GM19324 (cell line): ENCODE results near the gene TRMT1L.
"Not testable (repeated sequence)": the region's sequence is repeated elsewhere in the genome, so short reads cannot be mapped to it uniquely, and the experiment has no call there.

Experiments used
- ATAC-seq: cut with Tn5 transposase; IDR thresholded peaks from one replicate; pipeline ENCODE4 v1.9.1; 2021; ENCODE audit warnings: mild to moderate bottlenecking, moderate library complexity; ENCODE audit not compliant: unreplicated experiment, low FRiP score

TRMT1L gene, protein sequence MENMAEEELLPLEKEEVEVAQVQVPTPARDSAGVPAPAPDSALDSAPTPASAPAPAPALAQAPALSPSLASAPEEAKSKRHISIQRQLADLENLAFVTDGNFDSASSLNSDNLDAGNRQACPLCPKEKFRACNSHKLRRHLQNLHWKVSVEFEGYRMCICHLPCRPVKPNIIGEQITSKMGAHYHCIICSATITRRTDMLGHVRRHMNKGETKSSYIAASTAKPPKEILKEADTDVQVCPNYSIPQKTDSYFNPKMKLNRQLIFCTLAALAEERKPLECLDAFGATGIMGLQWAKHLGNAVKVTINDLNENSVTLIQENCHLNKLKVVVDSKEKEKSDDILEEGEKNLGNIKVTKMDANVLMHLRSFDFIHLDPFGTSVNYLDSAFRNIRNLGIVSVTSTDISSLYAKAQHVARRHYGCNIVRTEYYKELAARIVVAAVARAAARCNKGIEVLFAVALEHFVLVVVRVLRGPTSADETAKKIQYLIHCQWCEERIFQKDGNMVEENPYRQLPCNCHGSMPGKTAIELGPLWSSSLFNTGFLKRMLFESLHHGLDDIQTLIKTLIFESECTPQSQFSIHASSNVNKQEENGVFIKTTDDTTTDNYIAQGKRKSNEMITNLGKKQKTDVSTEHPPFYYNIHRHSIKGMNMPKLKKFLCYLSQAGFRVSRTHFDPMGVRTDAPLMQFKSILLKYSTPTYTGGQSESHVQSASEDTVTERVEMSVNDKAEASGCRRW

DNA sequence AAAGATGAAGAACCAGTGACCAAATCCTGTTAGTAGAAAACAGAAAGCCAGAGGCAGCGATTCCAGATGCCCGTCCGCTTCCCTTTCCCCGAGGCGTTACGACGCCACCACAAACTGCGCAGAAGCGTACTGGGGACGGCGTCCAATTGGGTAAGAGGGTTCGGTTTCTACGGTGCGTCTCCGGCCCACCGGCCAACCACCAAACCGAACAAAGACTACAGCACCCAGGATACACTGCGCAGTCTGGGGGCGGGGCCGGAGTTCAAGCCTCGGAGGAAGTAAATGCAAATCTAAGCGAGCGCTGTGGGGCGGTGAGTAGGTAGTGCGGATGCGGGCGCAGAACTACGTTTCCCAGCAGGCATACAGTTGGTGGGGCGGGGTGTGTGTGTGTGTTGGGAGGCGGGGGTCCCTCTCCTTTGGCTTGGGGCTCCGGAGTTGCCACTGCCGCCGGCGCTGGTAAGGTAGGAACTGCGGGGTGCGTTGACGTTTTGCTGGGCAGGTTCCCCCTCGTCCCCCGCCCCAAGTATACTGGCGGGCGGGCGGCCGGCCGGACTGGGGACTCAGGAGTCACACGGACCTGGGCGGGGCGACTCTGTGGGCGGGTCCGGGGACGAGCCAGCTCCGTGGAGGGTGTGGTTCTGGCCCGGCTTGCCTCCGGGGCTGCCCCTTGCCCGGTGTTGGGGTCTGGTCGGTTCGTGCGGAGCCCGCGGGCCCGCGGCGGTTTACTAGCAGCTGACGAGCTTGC lies at the start of gene TRMT1L, which contains the start of gene SWT1:
Gene TRMT1L, minus strand, starts transcription at position 100 of the 745 bp plus-strand sequence. CDS start 241 bp downstream, outside the sequence.
Gene SWT1, plus strand, starts transcription at position 314 of the 745 bp plus-strand sequence. CDS start 3,675 bp downstream, outside the sequence.
- peak; percentile 96 for ATAC-seq

DNA sequence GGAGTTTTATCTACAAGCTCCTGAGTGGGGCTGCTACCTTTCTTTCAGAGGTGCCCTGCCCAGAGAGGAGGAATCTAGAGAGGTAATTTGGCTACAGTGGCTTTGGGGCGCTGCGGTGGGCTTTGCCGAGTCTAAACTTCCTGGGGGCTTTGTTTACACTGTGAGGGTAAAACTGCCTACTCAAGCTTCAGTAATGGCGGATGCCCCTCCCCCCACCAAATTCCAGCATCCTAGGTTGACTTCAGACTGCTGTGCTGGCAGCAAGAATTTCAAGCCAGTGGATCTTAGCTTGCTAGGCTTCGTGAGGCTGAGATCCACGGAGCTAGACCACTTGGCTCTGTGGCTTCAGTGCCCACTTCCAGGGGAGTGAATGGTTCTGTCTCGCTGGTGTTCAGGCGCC lies 44.1 kb upstream of the TRMT1L start:
- no peak for ATAC-seq

DNA sequence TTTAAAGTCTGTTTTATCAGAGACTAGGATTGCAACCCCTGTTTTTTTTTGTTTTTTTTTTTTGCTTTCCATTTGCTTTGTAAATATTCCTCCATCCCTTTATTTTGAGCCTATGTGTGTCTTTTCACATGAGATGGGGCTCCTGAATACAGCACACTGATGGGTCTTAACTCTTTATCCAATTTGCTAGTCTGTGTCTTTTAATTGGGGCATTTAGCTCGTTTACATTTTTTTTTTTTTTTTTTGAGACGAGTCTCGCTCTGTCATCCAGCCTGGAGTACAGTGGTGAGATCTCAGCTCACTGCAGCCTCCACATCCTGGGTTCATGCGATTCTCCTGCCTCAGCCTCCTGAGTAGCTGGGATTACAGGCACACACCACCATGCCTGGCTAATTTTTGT lies 42.0 kb upstream of the TRMT1L start:
- ATAC-seq: not testable (repeated sequence)

DNA sequence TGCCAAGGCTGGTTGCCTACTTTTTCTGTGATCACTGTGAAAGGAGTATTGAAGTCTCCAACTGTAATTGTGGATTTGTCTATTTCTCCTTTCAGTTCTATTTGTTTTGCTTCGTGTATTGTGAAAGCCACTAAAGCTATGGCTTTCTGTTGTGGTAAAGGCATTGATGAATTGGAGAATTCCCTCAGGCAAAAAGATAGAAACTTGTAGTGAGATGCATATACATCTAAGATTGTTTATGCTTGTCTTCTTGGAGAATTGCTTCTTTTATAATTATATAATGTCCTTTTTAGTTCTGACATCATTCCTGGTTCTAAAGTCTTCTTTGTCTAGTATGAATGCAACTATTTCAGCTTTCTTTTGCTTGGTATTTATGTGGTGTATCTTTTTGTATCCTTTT lies 37.0 kb upstream of the TRMT1L start:
- no peak for ATAC-seq

DNA sequence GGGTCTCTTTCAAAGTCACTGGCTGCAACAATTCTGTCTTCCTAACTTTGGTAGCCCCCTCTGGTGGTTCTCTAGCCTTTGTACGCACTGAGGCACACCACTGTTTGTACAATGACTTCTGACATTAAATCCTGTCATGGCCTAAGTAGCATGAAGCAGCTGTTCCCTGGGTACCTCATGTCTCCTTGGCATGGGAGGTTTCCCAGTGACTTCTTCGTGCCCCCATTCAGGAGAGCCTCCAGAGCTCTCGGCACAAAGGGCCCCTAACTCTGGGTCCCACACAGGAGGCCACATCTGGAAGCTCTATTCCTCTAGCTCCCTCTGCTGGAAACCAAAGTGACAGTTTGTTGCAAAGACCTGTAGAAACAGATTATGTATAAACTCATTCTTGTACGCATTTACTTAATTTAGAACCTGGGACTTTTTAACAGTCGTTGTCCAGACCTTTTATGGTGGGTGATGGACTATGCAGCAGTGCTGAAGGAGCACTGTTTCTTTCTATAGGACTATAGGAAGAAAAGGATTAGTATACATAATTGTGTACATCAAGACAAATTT lies 13.6 kb upstream of the TRMT1L start:
- peak; percentile 89 for ATAC-seq

DNA sequence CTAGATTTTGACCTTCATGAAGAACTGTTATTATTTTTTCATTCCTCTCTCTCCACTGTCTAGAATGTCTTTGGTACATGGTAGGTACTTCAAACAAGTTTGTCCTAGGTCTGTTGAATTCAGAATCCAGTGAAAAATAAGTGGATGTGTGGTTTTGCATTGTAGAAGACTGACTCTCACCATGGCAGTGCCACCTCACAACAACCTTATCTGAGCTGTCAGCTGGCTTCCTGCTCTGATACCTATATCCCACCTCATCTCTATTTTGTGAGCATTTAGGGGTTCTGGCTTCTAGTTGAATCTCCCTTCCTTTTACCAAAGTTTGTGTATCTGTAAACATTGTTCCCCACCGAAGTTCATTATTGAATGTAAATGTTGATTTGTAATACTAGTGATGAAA lies 9.4 kb upstream of the TRMT1L start:
- no peak for ATAC-seq

DNA sequence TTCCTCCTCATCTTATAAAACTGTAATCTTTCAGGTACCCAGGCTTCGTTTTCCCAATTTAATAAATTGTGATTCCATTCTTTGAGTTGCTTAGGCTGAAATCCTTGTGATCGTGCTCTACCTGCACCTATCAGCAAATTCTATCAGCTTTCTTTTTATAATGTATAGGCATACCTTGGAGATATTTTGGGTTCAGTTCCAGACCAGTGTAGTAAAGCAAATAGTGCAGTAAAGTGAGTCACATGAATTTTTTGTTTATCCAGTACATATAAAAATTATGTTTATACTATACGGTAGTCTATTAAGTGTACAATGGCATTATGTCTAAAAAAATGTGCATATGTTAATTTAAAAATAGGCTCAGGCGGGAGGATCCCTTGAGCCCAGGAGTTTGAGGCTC lies 5.7 kb upstream of the TRMT1L start:
- no peak for ATAC-seq

DNA sequence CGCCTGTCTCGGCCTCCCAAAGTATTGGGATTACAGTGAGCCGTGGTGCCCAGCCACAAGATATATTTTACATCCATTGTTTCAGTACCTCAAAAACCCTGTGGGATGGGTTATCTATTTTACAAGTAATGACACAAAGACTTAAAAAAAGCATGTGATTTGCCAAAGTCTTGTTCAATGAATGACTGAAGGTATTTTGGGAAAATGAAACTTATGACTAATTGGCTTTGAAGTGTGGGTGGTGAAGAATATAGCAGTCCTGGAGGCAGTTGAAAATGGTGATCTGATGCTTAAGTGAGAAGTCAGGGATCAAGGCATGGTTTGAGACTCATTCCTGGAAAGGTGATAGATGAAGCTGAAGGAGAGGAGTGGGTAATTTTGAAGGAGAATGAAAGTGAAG lies 3.2 kb upstream of the TRMT1L start:
- no peak for ATAC-seq

DNA sequence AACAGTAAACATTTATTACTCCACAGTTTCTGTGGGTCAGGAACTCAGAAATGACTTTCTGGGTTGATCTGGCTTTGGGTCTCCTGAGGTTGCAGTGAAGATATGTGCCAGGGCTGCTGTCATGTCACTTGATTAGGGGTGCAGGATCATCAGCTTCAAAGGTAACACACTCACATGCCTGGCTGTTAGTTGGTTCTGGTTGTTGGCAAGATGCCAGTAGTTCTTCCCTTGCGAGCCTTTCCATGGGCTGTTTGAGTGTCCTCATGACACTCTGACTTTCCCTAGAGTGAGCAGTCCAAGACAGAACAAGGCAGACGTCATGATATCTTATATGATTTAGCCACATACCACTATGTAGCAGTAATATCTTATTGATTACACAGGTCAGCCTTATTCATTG lies 2.0 kb upstream of the TRMT1L start:
- ATAC-seq: no peak

DNA sequence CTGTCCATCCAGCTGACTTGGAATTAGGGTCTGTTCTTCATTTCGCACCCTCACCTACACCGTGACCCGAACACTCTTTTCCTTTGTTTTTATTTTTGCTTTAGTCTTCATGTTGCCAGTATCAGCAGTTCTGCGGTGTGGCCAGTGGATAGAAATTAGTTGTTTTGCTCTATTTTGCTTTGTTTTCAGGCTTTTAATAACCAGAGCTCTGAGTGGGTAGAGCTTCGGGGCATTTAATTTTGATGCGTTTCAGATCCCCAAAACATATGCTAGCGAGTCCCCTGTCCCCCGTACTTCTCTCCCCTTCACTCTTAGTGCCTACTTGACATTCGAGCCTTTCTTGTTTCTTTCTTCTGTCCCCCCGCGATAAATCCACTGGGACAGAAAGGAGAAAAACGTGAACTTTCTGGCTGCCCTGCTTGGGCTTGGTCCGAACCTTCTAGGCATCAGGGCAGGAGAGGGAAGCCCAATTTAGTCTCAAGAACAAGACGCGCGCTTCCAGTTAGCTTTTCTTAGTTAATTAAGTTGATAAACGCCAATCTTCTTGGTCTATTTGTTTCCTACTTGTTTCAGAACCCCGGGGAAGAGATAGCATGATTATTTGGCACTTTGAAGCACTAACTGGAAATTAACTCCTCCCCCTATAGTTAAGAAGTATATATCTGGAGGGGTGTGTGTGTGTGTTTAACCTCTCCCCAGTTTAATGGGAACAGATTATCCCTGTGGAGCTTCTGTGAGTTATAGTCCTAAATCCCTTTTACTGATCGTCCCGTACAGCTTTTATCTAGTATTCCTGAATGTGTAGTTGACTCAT lies 1.1 kb upstream of the TRMT1L start:
- no peak for ATAC-seq

DNA sequence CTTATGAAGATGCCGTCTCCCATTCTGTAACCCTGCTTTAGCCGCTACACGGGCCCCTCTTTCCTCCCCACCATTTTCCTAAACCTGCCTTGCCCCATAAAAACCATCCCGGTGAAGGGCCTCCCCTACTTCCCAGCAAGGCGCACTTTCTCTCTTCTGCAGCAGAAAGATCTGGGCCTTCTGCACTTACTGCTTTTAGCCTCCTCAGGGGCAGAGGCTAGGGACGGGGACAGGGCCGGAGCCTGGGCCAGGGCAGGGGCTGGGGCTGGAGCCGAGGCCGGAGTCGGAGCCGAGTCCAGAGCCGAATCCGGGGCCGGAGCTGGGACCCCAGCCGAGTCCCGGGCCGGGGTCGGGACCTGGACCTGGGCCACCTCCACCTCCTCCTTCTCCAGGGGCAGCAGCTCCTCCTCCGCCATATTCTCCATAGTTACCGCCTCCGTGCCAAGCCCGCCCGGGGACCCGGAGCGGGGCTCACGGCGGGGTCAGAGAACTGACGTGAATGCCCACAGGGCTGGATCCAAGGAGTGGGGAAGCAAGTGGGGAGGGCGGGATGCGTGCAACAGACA lies 382 bp downstream of the TRMT1L start:
- peak; percentile 36 for ATAC-seq

DNA sequence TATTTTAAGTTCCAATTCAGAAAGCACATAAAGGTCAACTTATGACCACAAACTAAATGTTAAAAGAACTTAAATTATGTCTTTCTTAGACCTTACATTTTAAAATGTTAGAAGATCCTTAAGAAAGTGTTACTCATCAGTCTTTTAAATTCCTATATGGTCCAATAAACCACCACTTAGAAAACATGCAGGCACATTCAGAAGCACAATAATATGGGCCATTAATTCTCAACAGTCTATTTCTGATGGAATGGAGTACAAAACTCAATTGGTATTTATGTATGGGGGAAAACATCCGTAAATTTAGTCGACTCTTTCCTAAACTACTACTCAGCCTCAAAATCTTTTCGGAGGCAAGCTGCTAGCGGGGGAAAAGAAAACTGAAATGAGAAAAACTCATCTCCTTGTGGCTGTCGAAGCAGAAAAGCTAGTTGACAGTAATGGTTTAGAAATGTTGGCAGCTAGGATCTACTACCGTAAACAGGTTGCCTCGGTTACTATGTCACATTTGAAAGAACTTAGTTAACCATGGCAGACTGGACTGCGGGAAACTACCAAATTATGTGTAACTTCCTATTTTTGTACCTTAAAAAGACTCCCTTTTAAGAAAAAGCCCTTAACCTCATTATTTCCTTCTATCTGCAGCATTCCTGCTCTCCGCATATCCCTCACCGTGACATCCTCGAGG lies 1.0 kb downstream of the TRMT1L start:
- ATAC-seq: no peak

DNA sequence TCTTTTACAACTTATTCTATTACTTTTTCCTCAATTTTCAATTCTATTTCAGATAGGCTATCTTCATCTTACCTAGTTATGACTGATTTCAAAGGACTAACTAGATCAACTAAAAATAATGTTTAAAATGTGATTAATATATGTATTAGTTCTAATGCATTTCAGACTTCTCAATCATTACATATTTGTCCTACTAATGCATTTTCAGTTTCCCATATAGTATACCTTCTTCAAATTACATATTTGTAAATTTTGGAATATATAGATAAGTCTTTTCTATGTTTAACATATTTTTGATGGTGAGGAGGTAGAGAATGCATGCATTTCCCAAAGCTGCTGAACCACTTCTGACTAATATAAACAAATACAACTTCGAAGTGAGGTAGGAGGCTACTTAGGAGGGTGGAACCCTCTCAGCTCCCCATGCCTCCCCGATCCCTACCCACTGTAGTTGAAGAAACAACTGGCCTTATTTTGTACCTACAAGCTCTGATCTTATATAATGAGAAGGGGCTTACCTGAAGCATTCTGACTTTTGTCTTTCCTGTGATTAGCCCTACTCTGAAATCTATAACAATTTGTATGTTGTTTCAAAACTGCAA lies 1.7 kb downstream of the TRMT1L start:
- ATAC-seq: no peak

DNA sequence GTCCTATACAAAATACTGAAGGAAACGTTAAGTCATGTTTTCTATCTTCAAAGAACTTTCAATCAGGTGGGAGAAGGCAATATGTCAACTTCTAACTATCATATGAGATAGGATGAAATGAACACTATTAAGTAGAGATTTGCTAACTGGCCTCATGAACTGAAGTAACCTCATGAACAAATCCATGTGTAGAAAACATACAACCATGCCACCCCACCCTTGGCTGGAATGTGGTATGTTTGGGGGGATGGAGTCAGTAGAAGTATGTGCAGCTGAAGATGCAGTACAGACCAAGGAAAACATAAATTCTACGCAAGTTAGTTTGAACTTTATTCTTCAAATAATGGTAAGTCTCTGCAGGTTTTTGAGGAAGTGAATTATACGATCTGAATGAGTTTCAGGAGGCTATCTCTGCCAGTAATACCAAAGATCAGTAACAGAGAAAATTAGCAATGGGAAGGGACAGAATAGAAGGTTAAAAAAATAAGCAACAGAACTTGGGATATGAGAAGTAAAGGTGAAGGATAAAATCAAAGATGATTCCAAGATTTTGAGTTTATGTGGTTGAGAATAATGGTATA lies 4.5 kb downstream of the TRMT1L start:
- ATAC-seq: no peak

DNA sequence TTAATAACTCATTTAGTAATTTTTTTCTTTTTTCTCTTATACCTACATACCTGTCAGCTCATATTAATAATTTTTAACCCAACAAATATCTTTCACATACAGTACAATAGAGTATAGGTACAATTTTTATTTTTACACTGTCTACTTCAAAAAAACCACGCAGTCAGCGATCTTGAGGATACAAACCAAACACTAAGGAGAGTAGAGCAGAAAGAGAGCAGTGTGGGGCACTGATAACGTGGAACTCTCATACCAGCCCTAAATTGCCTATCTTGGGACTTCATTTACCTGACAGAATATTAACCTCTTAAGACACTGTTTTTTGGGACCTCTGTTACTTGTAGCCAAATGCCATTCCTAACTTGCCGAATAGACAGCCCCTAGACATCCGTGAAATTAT lies 5.5 kb downstream of the TRMT1L start:
- no peak for ATAC-seq

DNA sequence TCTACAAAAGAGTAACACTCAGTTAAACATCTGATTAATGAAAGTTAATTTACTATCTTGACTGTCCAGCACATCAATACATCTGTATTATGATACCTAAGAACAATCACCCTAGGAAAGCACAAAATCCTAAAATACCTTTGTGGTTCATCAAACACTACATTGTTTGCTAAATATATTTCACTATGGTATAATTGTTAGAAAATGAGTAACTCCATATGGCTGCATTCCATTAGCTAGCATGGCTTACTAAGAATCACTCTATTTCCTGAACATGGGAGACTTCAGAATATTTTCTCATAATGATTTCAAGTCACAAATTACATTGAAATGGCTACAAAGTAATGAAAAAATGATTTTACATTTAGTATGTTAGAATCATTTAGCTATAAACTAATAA lies 12.5 kb downstream of the TRMT1L start:
- ATAC-seq: no peak

DNA sequence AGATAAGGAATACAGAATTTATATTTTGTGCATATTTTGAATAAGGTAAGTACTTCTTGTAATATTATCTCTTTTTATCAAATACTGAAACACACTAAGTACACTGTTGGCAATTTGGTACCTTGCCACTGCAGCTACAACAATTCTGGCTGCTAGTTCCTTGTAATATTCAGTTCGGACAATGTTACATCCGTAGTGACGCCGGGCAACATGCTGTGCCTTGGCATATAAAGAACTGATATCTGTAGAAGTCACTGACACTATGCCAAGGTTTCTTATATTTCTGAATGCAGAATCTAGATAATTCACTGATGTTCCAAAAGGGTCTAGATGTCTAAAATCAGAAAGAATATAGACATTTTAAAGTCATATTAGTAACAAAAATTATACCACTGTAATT lies 17.5 kb downstream of the TRMT1L start:
- no peak for ATAC-seq

DNA sequence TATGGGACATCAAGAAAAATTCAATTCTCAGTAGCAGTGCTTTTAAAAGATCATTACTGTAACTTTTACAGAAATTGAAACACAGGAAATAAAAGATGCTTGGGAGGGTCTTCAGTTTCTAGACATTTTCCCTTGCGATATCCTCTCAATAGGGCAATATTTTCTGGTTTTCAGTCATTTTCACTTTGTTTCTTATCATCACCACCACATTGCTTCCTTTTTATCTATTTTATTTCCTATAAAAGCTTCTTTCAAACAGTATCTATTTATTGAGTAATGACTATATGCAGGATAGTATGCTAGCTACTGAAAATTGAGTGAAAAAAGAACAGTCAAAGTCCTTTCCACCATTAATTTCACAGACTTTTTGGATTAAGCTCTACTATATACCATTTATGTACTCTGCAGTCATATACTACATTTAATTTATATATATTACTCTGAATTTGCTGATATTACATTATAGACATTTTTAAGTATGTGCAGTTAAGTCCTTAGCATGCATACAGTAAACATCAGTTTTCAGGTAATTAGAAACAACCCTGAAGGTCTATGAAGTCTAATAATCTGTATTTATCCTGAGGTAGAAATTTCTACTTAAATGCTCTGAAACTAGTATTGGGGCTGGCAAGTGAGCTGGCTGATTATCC lies 18.7 kb downstream of the TRMT1L start:
- no peak for ATAC-seq
